C4-2B (cell line): ENCODE results near the gene VAT1.
"Not testable (repeated sequence)": the region's sequence is repeated elsewhere in the genome, so short reads cannot be mapped to it uniquely, and the experiment has no call there.

Experiments
- CTCF ChIP-seq: fragments of 450-650 bp; conservative IDR thresholded peaks from 2 replicates; pipeline ENCODE4 v1.5.1; 2017; ENCODE audit warnings: mild to moderate bottlenecking
- ZFX ChIP-seq: fragments of 450-650 bp; IDR thresholded peaks from 2 replicates; pipeline ENCODE4 v1.6.1; 2017

GRCh38 chr17:43053008-43053407 is 30.8 kb upstream of the VAT1 start:
- not testable (repeated sequence) for TF ChIP-seq CTCF, ZFX
